Measurements from ENCODE around the gene ITPR2.

- TF ChIP-seq, protein P1, sequence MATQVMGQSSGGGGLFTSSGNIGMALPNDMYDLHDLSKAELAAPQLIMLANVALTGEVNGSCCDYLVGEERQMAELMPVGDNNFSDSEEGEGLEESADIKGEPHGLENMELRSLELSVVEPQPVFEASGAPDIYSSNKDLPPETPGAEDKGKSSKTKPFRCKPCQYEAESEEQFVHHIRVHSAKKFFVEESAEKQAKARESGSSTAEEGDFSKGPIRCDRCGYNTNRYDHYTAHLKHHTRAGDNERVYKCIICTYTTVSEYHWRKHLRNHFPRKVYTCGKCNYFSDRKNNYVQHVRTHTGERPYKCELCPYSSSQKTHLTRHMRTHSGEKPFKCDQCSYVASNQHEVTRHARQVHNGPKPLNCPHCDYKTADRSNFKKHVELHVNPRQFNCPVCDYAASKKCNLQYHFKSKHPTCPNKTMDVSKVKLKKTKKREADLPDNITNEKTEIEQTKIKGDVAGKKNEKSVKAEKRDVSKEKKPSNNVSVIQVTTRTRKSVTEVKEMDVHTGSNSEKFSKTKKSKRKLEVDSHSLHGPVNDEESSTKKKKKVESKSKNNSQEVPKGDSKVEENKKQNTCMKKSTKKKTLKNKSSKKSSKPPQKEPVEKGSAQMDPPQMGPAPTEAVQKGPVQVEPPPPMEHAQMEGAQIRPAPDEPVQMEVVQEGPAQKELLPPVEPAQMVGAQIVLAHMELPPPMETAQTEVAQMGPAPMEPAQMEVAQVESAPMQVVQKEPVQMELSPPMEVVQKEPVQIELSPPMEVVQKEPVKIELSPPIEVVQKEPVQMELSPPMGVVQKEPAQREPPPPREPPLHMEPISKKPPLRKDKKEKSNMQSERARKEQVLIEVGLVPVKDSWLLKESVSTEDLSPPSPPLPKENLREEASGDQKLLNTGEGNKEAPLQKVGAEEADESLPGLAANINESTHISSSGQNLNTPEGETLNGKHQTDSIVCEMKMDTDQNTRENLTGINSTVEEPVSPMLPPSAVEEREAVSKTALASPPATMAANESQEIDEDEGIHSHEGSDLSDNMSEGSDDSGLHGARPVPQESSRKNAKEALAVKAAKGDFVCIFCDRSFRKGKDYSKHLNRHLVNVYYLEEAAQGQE (IDR thresholded peaks at IDR 0.05; ENCODE audit: insufficient read depth in 1 of 2, low read depth in 2 of 2, low read length in 2 of 2) = no peak
- TF ChIP-seq POLR2AphosphoS5 (IDR thresholded peaks at IDR 0.05; ENCODE audit: low read depth, low read length) = no peak
- no peak for TF ChIP-seq SIN3A (IDR thresholded peaks at IDR 0.05; ENCODE audit: borderline replicate concordance, insufficient read depth, low read length)
- TF ChIP-seq TAF1 (IDR thresholded peaks at IDR 0.05; ENCODE audit: borderline replicate concordance, insufficient read depth, low read length) = no peak
- TF ChIP-seq FOXP2 (optimal IDR thresholded peaks at IDR 0.05; ENCODE audit: borderline replicate concordance, extremely low read depth, extremely low read length, insufficient read depth) = no peak
Observed at GRCh38 chr12:26783131-26783526, 49.9 kb downstream of the ITPR2 start.

All from PFSK-1 (cell line).